ENCODE measurements around the gene SEMA3D.

DNA sequence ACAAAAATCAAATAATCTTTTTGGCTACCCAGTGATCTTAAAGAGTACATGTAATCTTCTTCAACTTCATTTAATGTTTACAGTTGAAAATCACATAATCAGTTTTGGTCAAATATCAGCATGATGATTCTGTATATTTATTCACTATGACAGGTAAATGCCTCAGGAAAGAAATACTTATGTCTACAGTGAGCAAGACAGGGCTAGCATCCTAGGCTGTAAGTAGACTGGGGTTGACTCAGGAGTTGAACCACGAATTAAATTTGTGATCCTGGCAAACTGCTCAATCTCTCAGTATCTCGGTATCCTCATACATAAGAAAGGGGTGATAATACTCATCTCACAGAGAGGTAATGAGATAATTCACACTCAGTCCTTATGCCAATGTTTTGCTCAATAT is 71.8 kb downstream of the SEMA3D start:
- TF ChIP-seq, protein P1, sequence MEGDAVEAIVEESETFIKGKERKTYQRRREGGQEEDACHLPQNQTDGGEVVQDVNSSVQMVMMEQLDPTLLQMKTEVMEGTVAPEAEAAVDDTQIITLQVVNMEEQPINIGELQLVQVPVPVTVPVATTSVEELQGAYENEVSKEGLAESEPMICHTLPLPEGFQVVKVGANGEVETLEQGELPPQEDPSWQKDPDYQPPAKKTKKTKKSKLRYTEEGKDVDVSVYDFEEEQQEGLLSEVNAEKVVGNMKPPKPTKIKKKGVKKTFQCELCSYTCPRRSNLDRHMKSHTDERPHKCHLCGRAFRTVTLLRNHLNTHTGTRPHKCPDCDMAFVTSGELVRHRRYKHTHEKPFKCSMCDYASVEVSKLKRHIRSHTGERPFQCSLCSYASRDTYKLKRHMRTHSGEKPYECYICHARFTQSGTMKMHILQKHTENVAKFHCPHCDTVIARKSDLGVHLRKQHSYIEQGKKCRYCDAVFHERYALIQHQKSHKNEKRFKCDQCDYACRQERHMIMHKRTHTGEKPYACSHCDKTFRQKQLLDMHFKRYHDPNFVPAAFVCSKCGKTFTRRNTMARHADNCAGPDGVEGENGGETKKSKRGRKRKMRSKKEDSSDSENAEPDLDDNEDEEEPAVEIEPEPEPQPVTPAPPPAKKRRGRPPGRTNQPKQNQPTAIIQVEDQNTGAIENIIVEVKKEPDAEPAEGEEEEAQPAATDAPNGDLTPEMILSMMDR (IDR thresholded peaks at IDR 0.05), result no peak
- no peak for TF ChIP-seq POLR2A (IDR thresholded peaks at IDR 0.05)
